CD4-positive, alpha-beta T cell treated with Interleukin-17A for 1 hour (primary cell): Measurements from ENCODE around the gene FHIP2A.
"Not testable (repeated sequence)": the region's sequence is repeated elsewhere in the genome, so short reads cannot be mapped to it uniquely, and the experiment has no call there.

Experiments used
- DNase-seq: peaks from one replicate; pipeline ENCODE4 v3.0.0-alpha.2; 2020

FHIP2A gene

GRCh38 chr10:114821293-114821914 lies at the start of gene FHIP2A:
TSS of gene FHIP2A (plus strand) at chr10:114821780. CDS start at chr10:114822079, 299 bp downstream.
- DNase-seq: peak; percentile 85

GRCh38 chr10:114772496-114773196 lies 48.9 kb upstream of the FHIP2A start:
- no peak for DNase-seq

- no peak for DNase-seq
These were observed 48.4 kb upstream of the FHIP2A start for GRCh38 chr10:114773197-114773532.

- not testable (repeated sequence) for DNase-seq
These were observed 46.5 kb upstream of the FHIP2A start for GRCh38 chr10:114775082-114775481.

GRCh38 chr10:114777415-114777814 lies 44.2 kb upstream of the FHIP2A start:
- no peak for DNase-seq

GRCh38 chr10:114779803-114780576 lies 41.6 kb upstream of the FHIP2A start:
- DNase-seq: no peak

GRCh38 chr10:114780577-114781184 lies 40.9 kb upstream of the FHIP2A start:
- DNase-seq: no peak

- DNase-seq: no peak
These were observed 38.9 kb upstream of the FHIP2A start for GRCh38 chr10:114782666-114783065.

- DNase-seq: no peak
These were observed 37.9 kb upstream of the FHIP2A start for GRCh38 chr10:114783686-114784085.

- DNase-seq: peak; percentile 57
These were observed 35.1 kb upstream of the FHIP2A start for GRCh38 chr10:114786492-114786891.

- DNase-seq: not testable (repeated sequence)
These were observed 34.4 kb upstream of the FHIP2A start for GRCh38 chr10:114787131-114787530.

- no peak for DNase-seq
These were observed 29.8 kb upstream of the FHIP2A start for GRCh38 chr10:114791768-114792167.

- no peak for DNase-seq
These were observed 26.5 kb upstream of the FHIP2A start for GRCh38 chr10:114795039-114795438.

GRCh38 chr10:114800361-114800760 lies 21.2 kb upstream of the FHIP2A start:
- no peak for DNase-seq

GRCh38 chr10:114801411-114801813 lies 20.2 kb upstream of the FHIP2A start:
- DNase-seq: peak; percentile 60

- no peak for DNase-seq
These were observed 19.4 kb upstream of the FHIP2A start for GRCh38 chr10:114802177-114802576.

GRCh38 chr10:114806562-114807391 lies 14.8 kb upstream of the FHIP2A start:
- DNase-seq: no peak

GRCh38 chr10:114808982-114809381 lies 12.6 kb upstream of the FHIP2A start:
- DNase-seq: peak; percentile 32

- DNase-seq: peak; percentile 33
These were observed 10.7 kb upstream of the FHIP2A start for GRCh38 chr10:114810926-114811325.

GRCh38 chr10:114811862-114812261 lies 9.7 kb upstream of the FHIP2A start:
- peak; percentile 26 for DNase-seq

GRCh38 chr10:114815791-114816190 lies 5.8 kb upstream of the FHIP2A start:
- no peak for DNase-seq

- no peak for DNase-seq
These were observed 5.3 kb upstream of the FHIP2A start for GRCh38 chr10:114816308-114816707.

GRCh38 chr10:114819322-114819721 lies 2.3 kb upstream of the FHIP2A start:
- no peak for DNase-seq
